GM04504 (cell line): Measurements from ENCODE around the gene PIM1.
A peak's percentile ranks its signal among the peaks of the same experiment; 100 is the strongest.
"Not testable (repeated sequence)": the region's sequence is repeated elsewhere in the genome, so short reads cannot be mapped to it uniquely, and the experiment has no call there.

Experiments
- DNase-seq: peaks from one replicate; pipeline ENCODE4 v3.0.0-alpha.2; 2012; ENCODE audit warnings: low read depth

PIM1 gene

DNA sequence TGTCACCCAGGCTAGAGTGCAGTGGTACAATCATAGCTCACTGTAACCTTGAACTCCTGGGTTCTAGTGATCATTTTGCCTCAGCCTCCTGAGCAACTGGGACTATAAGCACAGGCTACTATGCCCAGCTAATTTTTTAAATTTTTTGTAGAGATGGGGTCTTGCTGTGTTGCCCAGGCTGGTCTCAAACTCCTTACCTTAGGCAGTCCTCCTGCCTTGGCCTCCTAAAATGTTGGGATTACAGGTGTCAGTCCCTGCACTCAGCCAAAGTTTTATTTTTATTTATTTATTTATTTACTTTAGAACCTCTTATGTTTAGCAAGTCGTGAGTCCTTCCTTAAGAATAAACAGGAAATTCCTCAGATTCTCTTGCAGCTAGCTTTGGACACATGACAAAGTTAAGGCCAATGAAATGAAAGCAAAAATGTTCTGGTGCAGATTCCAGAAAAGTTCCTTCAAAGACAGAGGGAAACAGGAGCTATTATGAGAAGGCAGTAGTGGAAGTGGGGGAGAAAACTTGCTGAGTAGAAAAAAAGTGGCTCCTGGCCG is 19.1 kb downstream of the PIM1 start:
- no peak for DNase-seq

GRCh38 chr6:37190159-37190535 is 20.2 kb downstream of the PIM1 start:
- DNase-seq, result no peak

DNA sequence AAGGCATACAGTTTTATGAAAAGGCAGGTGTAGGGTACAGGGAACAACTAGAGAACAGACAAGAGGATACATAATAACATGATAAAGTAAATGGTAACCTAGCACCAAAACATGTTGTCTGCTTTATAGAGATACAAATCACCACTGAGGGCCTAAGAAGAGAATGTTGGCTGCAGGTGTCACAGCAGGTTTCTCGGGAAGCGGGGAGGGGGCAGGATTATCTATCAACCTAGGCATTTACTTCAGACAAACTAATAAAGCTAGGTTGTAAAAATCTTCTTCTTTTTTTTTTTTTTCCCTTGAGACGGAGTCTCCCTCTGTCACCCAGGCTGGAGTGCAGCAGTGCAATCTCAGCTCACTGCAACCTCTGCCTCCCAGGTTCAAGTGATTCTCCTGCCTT is 22.7 kb downstream of the PIM1 start:
- DNase-seq, result no peak

DNA sequence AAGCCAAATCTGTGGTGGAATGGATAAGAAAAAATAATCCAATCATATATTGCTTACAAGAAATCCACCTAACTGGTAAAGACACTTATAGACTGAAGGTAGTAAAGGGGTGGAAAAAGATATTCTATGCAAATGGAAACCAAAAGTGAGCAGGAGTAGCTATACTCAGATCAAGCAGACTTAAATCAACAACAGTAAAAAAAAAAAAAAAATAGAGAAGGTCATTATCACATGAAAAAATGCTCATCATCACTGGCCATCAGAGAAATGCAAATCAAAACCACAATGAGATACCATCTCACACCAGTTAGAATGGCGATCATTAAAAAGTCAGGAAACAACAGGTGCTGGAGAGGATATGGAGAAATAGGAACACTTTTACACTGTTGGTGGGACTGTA is 24.9 kb downstream of the PIM1 start:
- not testable (repeated sequence) for DNase-seq

GRCh38 chr6:37196451-37196850 is 26.5 kb downstream of the PIM1 start:
- DNase-seq, result not testable (repeated sequence)

DNA sequence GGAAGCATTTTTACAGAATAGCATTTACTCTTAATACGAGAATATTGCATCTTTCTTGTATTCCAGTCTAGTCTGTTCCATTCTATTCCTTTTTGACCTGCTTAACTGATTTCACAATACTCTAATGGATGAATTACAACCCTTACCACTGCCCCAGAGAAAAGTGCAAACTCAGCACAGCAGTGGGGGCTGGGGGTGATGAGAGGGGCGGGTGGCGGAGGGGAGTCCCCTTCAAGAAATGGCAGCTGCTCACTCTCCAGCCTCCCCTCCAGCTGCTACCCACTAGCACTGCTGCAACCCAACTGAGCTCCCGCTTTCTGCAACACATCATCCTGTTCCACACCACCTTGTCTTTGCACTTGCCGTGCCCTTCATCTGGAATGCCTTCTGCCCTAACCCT is 30.1 kb downstream of the PIM1 start:
- DNase-seq, result no peak

GRCh38 chr6:37201726-37202125 is 31.8 kb downstream of the PIM1 start:
- no peak for DNase-seq

DNA sequence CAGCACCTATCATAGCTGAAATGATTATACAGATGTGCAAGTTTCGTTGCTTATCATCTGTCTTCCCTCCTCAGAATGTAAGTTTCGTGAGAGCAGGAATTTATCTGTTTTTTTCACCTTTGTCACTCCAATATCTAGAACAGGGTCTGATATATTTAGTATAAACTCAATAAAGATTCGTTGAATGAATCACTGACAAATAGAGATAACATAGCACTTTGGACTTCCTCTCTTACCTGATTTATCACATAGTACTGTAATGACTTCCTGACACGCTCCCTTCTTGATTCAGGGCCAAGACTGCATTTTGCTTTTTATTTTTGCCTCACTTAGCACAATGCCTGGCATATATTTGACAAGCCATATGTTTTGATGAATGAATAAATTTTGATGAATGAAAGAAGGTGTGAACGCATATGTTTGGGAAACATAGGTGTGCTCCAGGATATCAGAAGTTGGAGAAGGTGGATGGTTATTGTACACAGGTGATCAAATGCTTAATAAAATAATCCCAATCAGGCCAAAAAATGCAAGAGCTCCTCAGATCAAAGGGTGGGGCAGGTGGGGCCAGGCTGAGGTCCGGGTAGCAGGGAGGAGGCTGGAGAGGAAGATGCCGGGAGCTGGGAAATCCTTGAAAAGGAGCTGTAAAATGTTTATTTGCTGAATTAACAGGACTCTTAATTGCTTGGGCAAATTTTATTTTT is 33.0 kb downstream of the PIM1 start:
- DNase-seq, result no peak

- DNase-seq, result no peak
Measured at GRCh38 chr6:37204014-37204751, 34.2 kb downstream of the PIM1 start.

DNA sequence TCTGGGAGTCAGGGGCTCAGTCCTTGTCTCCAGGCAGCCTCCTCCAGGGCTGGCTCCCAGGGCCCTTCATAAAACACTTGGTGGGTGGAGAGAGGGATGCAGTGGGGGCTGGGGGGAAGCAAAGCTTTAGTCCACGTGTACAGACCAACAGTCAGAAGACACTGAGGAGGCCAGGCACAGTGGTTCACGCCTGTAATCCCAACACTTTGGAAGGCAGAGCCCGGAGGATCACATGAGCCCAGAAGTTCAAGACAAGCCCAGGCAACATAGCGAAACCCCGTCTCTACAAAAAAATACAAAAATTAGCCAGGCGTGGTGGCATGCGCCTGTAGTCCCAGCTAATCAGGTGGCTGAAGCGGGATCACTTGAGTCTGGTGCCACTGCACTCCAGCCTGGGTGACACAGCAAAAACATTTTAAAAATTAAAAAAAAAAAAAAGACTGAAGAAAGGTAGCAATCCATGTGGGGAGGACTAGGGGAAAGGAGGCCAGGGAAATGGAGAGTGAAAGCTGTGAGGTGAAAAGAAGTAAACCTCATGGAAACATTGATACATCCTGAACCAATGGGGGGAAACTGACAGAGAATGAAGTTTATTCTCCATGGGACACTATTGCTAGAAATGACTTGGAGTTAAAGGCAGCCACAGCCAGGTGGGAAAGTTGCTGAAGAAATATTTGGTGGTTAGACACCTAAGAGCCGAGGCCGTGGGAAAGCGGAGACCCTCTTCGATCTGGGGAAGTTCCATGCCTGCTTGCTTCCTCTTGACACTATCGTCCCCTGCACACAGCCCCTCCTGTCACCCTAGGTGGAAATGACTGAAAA is 35.4 kb downstream of the PIM1 start:
- no peak for DNase-seq

GRCh38 chr6:37205997-37206340 is 36.0 kb downstream of the PIM1 start:
- DNase-seq, result no peak

DNA sequence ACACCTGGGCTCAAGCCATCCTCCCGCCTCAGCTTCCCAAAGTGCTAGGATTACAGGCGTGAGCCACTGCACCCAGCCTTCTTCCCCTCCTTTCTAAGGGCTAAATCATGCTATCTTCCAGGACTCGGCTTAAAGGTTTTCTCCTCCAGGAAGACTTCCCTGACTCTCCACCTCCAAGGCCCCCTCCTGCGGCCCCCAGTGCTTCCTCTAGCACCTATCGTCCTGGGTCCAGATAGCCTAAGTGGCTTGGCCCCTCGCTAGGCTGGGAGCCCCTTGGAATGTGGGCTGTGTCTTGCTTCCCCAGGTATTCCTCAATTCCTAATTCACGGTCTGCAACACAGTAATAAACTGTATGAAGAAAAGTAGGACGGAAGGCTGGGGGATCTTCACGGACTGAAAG is 36.7 kb downstream of the PIM1 start:
- DNase-seq, result no peak

DNA sequence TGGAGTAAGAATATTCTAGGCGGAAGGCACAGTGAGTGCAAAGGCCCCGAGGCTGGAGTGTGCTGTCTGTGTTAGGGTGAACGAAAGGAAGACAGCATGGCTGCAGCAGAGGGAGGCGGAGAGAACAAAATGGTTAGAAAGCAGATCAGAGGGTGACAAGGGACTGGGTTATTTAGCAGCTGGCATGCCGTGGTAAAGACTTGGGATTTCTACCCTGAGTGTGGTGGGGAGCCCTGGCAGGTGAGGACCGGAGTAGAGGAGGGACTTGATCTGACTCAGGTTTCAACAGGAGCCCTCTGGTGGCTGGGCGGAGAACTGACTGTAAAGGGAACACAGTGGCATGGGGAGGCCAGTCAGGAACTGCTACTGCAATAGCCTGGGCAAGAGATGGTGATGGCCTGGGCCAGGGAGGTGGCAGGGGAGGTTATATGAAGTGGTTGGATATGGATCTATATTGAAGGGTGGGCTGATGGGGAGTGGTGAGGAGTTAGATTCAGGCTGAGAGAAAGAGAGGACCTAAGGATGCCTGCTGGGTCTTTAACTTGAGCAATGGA is 38.0 kb downstream of the PIM1 start:
- peak; percentile 41 for DNase-seq

DNA sequence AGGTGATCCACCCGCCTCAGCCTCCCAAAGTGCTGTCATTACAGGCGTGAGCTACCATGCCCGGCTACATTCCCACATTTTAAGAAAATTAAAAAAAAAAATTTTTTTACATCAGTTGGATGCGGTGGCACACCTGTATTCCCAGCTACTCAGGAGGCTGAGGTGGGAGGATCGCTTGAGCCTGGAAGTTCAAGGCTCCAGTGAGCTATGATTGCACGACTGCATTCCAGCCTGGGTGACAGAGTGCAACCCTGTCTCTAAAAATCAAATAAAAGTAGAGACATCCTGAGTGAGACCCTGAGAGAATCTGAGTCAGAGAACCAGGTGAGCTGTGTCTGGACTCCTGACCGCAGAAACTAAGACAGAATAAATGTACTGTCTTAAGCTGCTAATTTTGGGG is 38.8 kb downstream of the PIM1 start:
- no peak for DNase-seq

GRCh38 chr6:37209461-37210205 is 39.7 kb downstream of the PIM1 start:
- no peak for DNase-seq

DNA sequence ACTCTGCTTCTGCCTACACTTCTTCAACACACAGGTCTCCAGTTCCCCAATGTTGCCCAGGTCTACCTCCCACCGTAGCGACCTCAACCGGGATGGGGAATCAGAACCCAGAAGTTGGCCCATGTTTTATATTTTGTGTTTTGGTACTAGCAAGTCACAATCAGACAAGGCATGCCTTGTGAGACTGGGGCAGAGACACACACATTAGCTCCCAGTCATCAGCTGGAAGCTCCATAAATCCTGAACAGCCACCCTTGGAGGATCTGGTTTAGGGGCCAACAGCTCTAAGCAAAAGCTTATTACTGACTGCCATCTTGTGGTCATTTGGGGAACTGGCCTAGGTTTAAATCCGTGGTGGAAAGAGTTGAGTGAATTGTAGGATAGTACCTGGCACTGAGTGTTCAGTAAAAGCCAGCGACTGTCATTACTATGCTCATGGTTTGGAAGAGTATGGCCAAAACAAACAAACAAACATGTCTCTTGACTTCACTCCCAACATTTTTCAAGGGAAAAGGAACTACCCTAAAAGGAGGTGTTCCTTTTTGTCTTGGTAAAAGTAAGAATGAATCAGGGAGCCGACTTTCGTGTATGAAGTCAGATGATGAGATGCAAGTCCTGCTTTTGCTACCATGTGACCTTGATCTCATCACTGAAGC is 40.5 kb downstream of the PIM1 start:
- DNase-seq, result peak; percentile 71

DNA sequence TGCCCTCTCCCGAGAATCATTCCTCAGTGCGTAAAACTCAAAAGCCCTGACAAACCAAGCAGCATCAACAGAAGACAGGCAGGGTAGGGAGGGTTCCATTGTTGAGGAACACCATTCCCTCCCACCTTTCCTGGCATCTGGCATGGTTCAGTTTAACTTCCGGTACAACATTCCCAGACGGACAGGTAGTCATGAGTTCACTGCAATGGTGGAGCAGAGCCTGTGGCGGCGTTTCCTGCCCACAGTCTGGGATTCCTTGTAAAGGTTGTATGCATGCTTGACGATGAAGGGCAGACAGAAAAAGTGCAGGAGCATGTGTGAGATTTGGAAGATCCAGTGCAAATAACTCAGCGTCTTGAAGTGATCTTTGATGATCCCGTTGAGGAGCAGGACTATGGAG is 42.3 kb downstream of the PIM1 start:
- no peak for DNase-seq

DNA sequence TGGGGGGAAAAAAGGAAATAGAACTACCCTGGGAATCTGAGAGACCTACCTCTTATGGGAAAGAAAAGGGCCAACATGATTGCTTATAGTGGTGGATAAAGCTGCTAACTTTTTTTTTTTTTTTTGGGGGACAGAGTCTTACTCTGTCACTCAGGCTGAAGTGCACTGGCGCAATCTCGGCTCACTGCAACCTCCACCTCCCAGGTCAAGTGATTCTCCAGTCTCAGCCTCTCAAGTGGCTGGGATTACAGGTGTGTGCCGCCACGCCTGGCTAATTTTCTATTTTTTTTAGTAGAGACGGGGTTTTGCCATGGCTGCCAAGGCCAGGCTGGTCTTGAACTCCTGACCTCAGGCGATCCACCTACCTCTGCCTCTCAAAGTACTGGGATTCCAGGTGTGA is 48.1 kb downstream of the PIM1 start:
- no peak for DNase-seq

GRCh38 chr6:37218511-37218910 is 48.6 kb downstream of the PIM1 start:
- DNase-seq, result no peak

DNA sequence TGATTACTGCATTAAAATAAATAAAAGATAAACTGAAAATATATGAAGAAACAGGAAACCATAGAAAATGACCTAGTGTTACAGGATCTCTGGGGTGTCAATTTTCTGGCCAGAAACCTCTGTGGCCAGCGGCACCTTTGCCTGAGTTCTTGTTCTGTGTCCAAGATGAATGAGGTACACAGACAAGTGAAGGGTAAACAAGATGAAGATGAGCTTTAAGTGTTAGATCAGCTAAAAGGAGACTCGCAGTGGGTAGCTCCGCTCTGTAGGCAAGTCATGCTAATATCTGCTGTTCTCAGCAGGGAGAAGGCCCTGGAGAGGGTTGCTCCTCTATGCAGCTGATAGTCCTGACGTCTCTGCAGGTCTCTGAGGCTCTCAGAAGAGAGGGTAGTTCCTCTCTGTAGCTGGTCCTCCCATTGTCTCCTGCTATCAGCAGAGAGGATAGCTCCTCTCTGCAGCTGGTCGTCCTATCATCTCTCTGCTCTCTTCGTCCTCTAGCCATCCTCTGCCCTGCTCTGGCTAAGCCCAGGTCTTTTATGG is 51.7 kb downstream of the PIM1 start:
- no peak for DNase-seq
